Ovary (tissue), 3 donors: ENCODE measurements around the gene DAAM2.

Experiments
- CTCF ChIP-seq, 3 donors: fragments of 450-650 bp in 2 of 3; fragments of 200-600 bp in 1 of 3; IDR thresholded peaks; one replicate each; pipeline versions ENCODE4 v1.5.1 to v1.8.0; 2016 to 2022; ENCODE audit warnings: antibody characterized with exemption in 3 of 3, mild to moderate bottlenecking in 1 of 3
- EP300 ChIP-seq: sonication (generic); formaldehyde crosslinking; IDR thresholded peaks from one replicate; pipeline ENCODE4 v1.6.1; 2017; ENCODE audit warnings: antibody characterized with exemption
- POLR2A ChIP-seq: fragments of 450-650 bp; IDR thresholded peaks from one replicate; pipeline ENCODE4 v1.6.1; 2017; ENCODE audit warnings: antibody characterized with exemption, mild to moderate bottlenecking, moderate library complexity
- donor health status: DM: no; HTN: no; CAD: no.

- TF ChIP-seq POLR2A, result no peak
- no peak for TF ChIP-seq CTCF (IDR thresholded peaks at IDR 0.05)
- TF ChIP-seq EP300, result no peak
These were observed 36.9 kb upstream of the DAAM2 start for GRCh38 chr6:39755231-39755630.
